OCI-LY7 (cell line): Measurements from ENCODE around the gene SFRP5. TPM values are rescaled to one million over a fixed set of nuclear protein-coding genes. Genes with fewer than 3 reads are reported as not detected.
A peak's percentile ranks its signal among the peaks of the same experiment; 100 is the strongest.

ENCODE experiments used
- BruUV-seq: library from RNA; stranded (reverse); fragments of 400-500 nt; replicated peaks from 2 replicates; lab custom pipeline; 2021; lab: Mats Ljungman, UMichigan
- CTCF ChIA-PET: fragments of 300-600 bp; sonication (Branson Sonifier 250); formaldehyde crosslinking; loops from one replicate; lab custom pipeline; 2022; ENCODE audit warnings: antibody characterized with exemption; ENCODE audit not compliant: unreplicated experiment; lab: Charles Lee
- POLR2A ChIA-PET: fragments of 300-600 bp; sonication (Branson Sonifier 250); formaldehyde crosslinking; loops from one replicate; lab custom pipeline; 2022; ENCODE audit warnings: antibody characterized with exemption; lab: Charles Lee
- DNase-seq: peaks from one replicate; pipeline ENCODE4 v3.0.0-alpha.2; 2015; ENCODE audit warnings: low spot score
- H2AFZ ChIP-seq: fragments of 200-600 bp; sonication (generic), shearing (Covaris generic); 2 replicates; pipeline ENCODE4 v1.6.1; 2014; ENCODE audit warnings: mild to moderate bottlenecking, antibody characterized with exemption, low read length, moderate library complexity
- H3K27ac ChIP-seq: fragments of 200-600 bp; sonication (generic); 2 replicates; pipeline ENCODE4 v1.5.1; 2014; ENCODE audit warnings: mixed run types, low read depth, mild to moderate bottlenecking, moderate library complexity, low read length, inconsistent platforms; ENCODE audit not compliant: poor library complexity, severe bottlenecking
- H3K36me3 ChIP-seq: fragments of 200-600 bp; sonication (generic); 2 replicates; pipeline ENCODE4 v1.6.1; 2014; ENCODE audit warnings: mild to moderate bottlenecking, antibody characterized with exemption, low read length, moderate library complexity, mixed read lengths; ENCODE audit not compliant: insufficient read depth
- H3K4me1 ChIP-seq: fragments of 200-600 bp; sonication (generic); 2 replicates; pipeline ENCODE4 v1.5.1; 2014; ENCODE audit warnings: mild to moderate bottlenecking, low read length; ENCODE audit not compliant: insufficient read depth, poor library complexity, severe bottlenecking
- H3K4me2 ChIP-seq: fragments of 200-600 bp; sonication (generic); 2 replicates; pipeline ENCODE4 v1.6.1; 2014; ENCODE audit warnings: mild to moderate bottlenecking, low read length
- H3K4me3 ChIP-seq: fragments of 200-600 bp; sonication (generic); 2 replicates; pipeline ENCODE4 v1.5.1; 2014; ENCODE audit warnings: mild to moderate bottlenecking, low read depth, low read length; ENCODE audit not compliant: poor library complexity, severe bottlenecking
- H3K79me2 ChIP-seq: fragments of 200-600 bp; sonication (generic); 2 replicates; pipeline ENCODE4 v1.6.1; 2016; ENCODE audit warnings: low read depth, mild to moderate bottlenecking, low read length, moderate library complexity, mixed read lengths; ENCODE audit not compliant: insufficient read depth
- H3K9me2 ChIP-seq: fragments of 200-600 bp; sonication (generic); 2 replicates; pipeline ENCODE4 v1.6.1; 2016; ENCODE audit warnings: mild to moderate bottlenecking, low read length, mixed read lengths; ENCODE audit not compliant: insufficient read depth
- H3K9me3 ChIP-seq: fragments of 200-600 bp; sonication (generic); 2 replicates; pipeline ENCODE4 v1.6.1; 2014; ENCODE audit warnings: mild to moderate bottlenecking, mixed run types, low read length, mixed read lengths
- H4K20me1 ChIP-seq: fragments of 200-600 bp; sonication (generic); 2 replicates; pipeline ENCODE4 v1.6.1; 2014; ENCODE audit warnings: mild to moderate bottlenecking, antibody characterized with exemption, low read length, moderate library complexity, mixed read lengths; ENCODE audit not compliant: insufficient read depth
- CTCF ChIP-seq: fragments of 200-600 bp; sonication (generic); conservative IDR thresholded peaks from 2 replicates; pipeline ENCODE4 v1.5.1; 2014; ENCODE audit warnings: mild to moderate bottlenecking, antibody characterized with exemption, low read length, moderate library complexity, mixed read lengths
- EZH2phosphoT487 ChIP-seq: fragments of 200-600 bp; sonication (generic); IDR thresholded peaks from 2 replicates; pipeline ENCODE4 v1.6.1; 2018; ENCODE audit warnings: low read depth, borderline replicate concordance, mild to moderate bottlenecking, mixed run types, antibody characterized with exemption, low read length, moderate library complexity, mixed read lengths
- intact Hi-C: fragments of 100-400 bp; cut with micrococcal nuclease; formaldehyde crosslinking; loops from one replicate; pipeline ENCODE4 v1.10.0; 2022; ENCODE audit not compliant: unreplicated experiment
- total RNA-seq, 2 experiments: library from RNA; depleted of rRNA in 1 of 2; stranded (reverse); fragments of >200 nt in 1 of 2; shearing (Covaris generic) in 1 of 2; gene quantifications; 2 replicates each; pipeline ENCODE4 v1.2.3, GENCODE V29; 2014 to 2022

The SFRP5 gene
- total RNA-seq, 2 experiments from 2014 or later: not detected

DNA sequence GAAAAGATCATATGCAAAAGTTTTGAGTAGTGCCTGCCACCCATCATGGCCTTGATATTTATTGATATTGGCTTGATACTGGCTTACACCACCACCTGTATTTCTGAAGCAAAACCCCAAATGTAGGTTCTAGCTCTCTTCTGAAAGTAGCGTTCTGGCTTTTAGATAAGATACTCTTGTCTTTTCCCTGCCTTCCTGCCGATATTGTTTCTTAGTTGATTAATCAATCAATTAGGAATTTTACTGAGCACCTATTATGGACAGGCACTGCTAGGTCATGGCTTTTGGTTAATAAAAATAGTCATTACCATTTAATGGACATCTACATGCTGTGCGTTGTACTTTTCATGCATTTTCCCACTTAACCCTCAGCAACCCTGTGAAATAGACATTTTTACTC, 7.9 kb downstream of the SFRP5 start:
- BruUV-seq: no TSS peak
- peak overlapping the region; percentile 38 for H3K4me2 ChIP-seq
- peaks cover 18% of the 10 kb centered on the region; the same call in 1 of the 2 replicates for H3K36me3 ChIP-seq
- H3K9me2 ChIP-seq: no peaks in the 10 kb centered on the region
- intact Hi-C loops: loop anchor here (1.0 kb wide), 1 partner anchor 105 kb away; no protein-coding TSS in a partner anchor
- H3K4me1 ChIP-seq: peaks cover 34% of the 10 kb centered on the region
- TF ChIP-seq EZH2phosphoT487 (no peak), CTCF (no peak)
- no peak overlapping the region for H3K4me3 ChIP-seq
- H3K79me2 ChIP-seq: no peaks in the 10 kb centered on the region
- DNase-seq: no peak
- CTCF ChIA-PET: interaction anchor here (0.6 kb wide), 1 partner anchor 191 kb away, joined by 3 read pairs; no protein-coding TSS in a partner anchor
- POLR2A ChIA-PET: interaction anchor here (0.6 to 1.0 kb wide), 4 partner anchors 9 to 1166 kb away, joined by 3 to 5 read pairs (median 4); no protein-coding TSS in a partner anchor
- H3K9me3 ChIP-seq: no peaks in the 10 kb centered on the region
- H4K20me1 ChIP-seq: no peaks in the 10 kb centered on the region
- H3K27ac ChIP-seq: peak overlapping the region; percentile 48
- H2AFZ ChIP-seq: no peak overlapping the region; the same call in 1 of the 2 replicates

GRCh38 chr10:97763411-97763810, 8.4 kb downstream of the SFRP5 start:
- POLR2A ChIA-PET: interaction anchor here (0.6 to 1.1 kb wide), 3 partner anchors 12 to 329 kb away, joined by 3 to 4 read pairs (median 3); no protein-coding TSS in a partner anchor

More at GRCh38 chr10:97763411-97763810, 8.4 kb downstream of the SFRP5 start:
- Histone ChIP-seq H3K27ac (no peak overlapping the region), H3K4me3 (no peak overlapping the region), H3K79me2 (no peaks in the 10 kb centered on the region), H3K9me2 (no peaks in the 10 kb centered on the region), H4K20me1 (no peaks in the 10 kb centered on the region), H3K4me1 (peaks cover 34% of the 10 kb centered on the region), H3K9me3 (no peaks in the 10 kb centered on the region), H3K4me2 (no peak overlapping the region), H3K36me3 (peaks cover 19% of the 10 kb centered on the region; the same call in 1 of the 2 replicates), H2AFZ (no peak overlapping the region)
- CTCF ChIA-PET: interaction anchor here (0.6 kb wide), 1 partner anchor 192 kb away, joined by 3 read pairs; no protein-coding TSS in a partner anchor
- TF ChIP-seq CTCF (no peak), EZH2phosphoT487 (no peak)
- DNase-seq: peak; percentile 13
- intact Hi-C loops: no loop called here
- no TSS peak for BruUV-seq
